Measurements from ENCODE around the gene SKIC2. TPM values are rescaled to one million over a fixed set of nuclear protein-coding genes. Genes with fewer than 3 reads are reported as not detected.

SKIC2 gene
- total RNA-seq, 4 donors from 2014 or later, result 31.3 to 60.4 (median 49.3) TPM

GRCh38 chr6:31969712-31970603, 11.0 kb downstream of the SKIC2 start:
- H3K27me3 ChIP-seq, result no peaks in the 10 kb centered on the region
- no peak overlapping the region for H3K4me3 ChIP-seq
- H3K4me1 ChIP-seq, result peaks cover 32% of the 10 kb centered on the region
- TF ChIP-seq POLR2A (IDR thresholded peaks at IDR 0.05), result no peak
- no peak for TF ChIP-seq EP300 (IDR thresholded peaks at IDR 0.05)
- TF ChIP-seq POLR2AphosphoS5 (IDR thresholded peaks at IDR 0.05), result no peak
- no peak for TF ChIP-seq CTCF (IDR thresholded peaks at IDR 0.05)
- 75% methylated on average over 16 of the region's 17 CpGs for WGBS
- DNase-seq (ENCODE audit: low spot score in 2 of 2), result no peak
- no peak overlapping the region for H3K27ac ChIP-seq
- H3K9me3 ChIP-seq, result no peaks in the 10 kb centered on the region
- peaks cover 59% of the 10 kb centered on the region for H3K36me3 ChIP-seq

- Histone ChIP-seq H3K4me3 (peak overlapping the region; percentile 77), H3K36me3 (peaks cover 51% of the 10 kb centered on the region), H3K27me3 (no peaks in the 10 kb centered on the region), H3K9me3 (no peaks in the 10 kb centered on the region), H3K4me1 (peaks cover 32% of the 10 kb centered on the region), H3K27ac (peak overlapping the region; percentile 93)
- no peak for DNase-seq (ENCODE audit: low spot score in 2 of 2)
- 70% methylated on average over 15 of the region's 18 CpGs for WGBS
- TF ChIP-seq EP300 (IDR thresholded peaks at IDR 0.05) (no peak), POLR2AphosphoS5 (IDR thresholded peaks at IDR 0.05) (no peak), POLR2A (IDR thresholded peaks at IDR 0.05) (no peak), CTCF (IDR thresholded peaks at IDR 0.05) (no peak)
Measured at GRCh38 chr6:31970604-31971271, 11.8 kb downstream of the SKIC2 start.

GRCh38 chr6:31971279-31971992, 12.5 kb downstream of the SKIC2 start:
- no peak for TF ChIP-seq EP300 (IDR thresholded peaks at IDR 0.05)
- TF ChIP-seq POLR2AphosphoS5 (IDR thresholded peaks at IDR 0.05), result peak in 1 of 3 donors; percentile 22
- TF ChIP-seq POLR2A (IDR thresholded peaks at IDR 0.05), result no peak
- TF ChIP-seq CTCF (IDR thresholded peaks at IDR 0.05), result no peak
- Histone ChIP-seq H3K4me3 (peak overlapping the region; percentile 77), H3K36me3 (peaks cover 47% of the 10 kb centered on the region), H3K4me1 (peaks cover 32% of the 10 kb centered on the region), H3K27ac (peak overlapping the region; percentile 93), H3K9me3 (no peaks in the 10 kb centered on the region), H3K27me3 (no peaks in the 10 kb centered on the region)
- 32% methylated on average over 28 of the region's 29 CpGs for WGBS
- peak in 1 of 2 donors; percentile 71 for DNase-seq (ENCODE audit: low spot score in 2 of 2)

- peak within 1 kb of the TSS; percentile 77 for H3K4me3 ChIP-seq
- H3K36me3 ChIP-seq, result peaks cover 40% of the 10 kb centered on the region
- no peaks in the 10 kb centered on the region for H3K27me3 ChIP-seq
- WGBS, result under 1% methylated on average over 28 of the region's 62 CpGs
- TF ChIP-seq EP300 (IDR thresholded peaks at IDR 0.05), result no peak
- TF ChIP-seq CTCF (IDR thresholded peaks at IDR 0.05), result no peak
- TF ChIP-seq POLR2AphosphoS5 (IDR thresholded peaks at IDR 0.05), result peak in 2 of 3 donors; percentile 70 to 89
- peak in 1 of 2 donors; percentile 51 for TF ChIP-seq POLR2A (IDR thresholded peaks at IDR 0.05)
- H3K4me1 ChIP-seq, result peaks cover 32% of the 10 kb centered on the region
- no peaks in the 10 kb centered on the region for H3K9me3 ChIP-seq
- H3K27ac ChIP-seq, result peak within 1 kb of the TSS; percentile 93
- DNase-seq (ENCODE audit: low spot score in 2 of 2), result peak; percentile 98
Measured at GRCh38 chr6:31971993-31972708, 13.2 kb downstream of the SKIC2 start, which contains the start of gene DXO. Gene DXO (minus strand): TSS chr6:31972138. CDS start chr6:31971675, 463 bp downstream.
